Heart left ventricle (tissue), 16 donors: Measurements from ENCODE around the gene PRSS16. TPM values are rescaled to one million over a fixed set of nuclear protein-coding genes. Genes with fewer than 3 reads are reported as not detected.

Source experiments
- ATAC-seq, 4 donors: fragments of 200-7000 bp; cut with Tn5 transposase; one replicate each; pipeline ENCODE4 v1.9.1; 2020 to 2022; ENCODE audit warnings: moderate library complexity in 4 of 4, mild to moderate bottlenecking in 3 of 4, moderate number of reproducible peaks in 1 of 4
- DNase-seq, 5 donors: peaks; one replicate each; pipeline ENCODE4 v3.0.0-alpha.2; 2020
- H3K27ac ChIP-seq, 12 donors: fragments of 200-600 bp; sonication (generic) in 4 of 12; one replicate each; pipeline versions ENCODE4 v1.5.0 to v1.8.0; 2016 to 2022; ENCODE audit warnings: mild to moderate bottlenecking in 2 of 12
- H3K27me3 ChIP-seq, 9 donors: fragments of 200-600 bp; sonication (generic) in 2 of 9; one replicate each; pipeline versions ENCODE4 v1.5.1 to v1.8.0; 2016 to 2022; ENCODE audit warnings: mild to moderate bottlenecking in 3 of 9
- H3K36me3 ChIP-seq, 9 donors: fragments of 200-600 bp; sonication (generic) in 2 of 9; one replicate each; pipeline versions ENCODE4 v1.5.0 to v1.8.0; 2018 to 2022; ENCODE audit warnings: mild to moderate bottlenecking in 2 of 9
- H3K4me1 ChIP-seq, 12 donors: fragments of 200-600 bp; sonication (generic) in 4 of 12; one replicate each; pipeline versions ENCODE4 v1.5.0 to v1.8.0; 2016 to 2022; ENCODE audit warnings: mild to moderate bottlenecking in 3 of 12
- H3K4me3 ChIP-seq, 12 donors: fragments of 200-600 bp; sonication (generic) in 4 of 12; one replicate each; pipeline versions ENCODE4 v1.5.0 to v1.8.0; 2017 to 2022; ENCODE audit warnings: mild to moderate bottlenecking in 9 of 12, moderate library complexity in 4 of 12
- H3K9me3 ChIP-seq, 12 donors: fragments of 200-600 bp; sonication (generic) in 4 of 12; one replicate each; pipeline versions ENCODE4 v1.5.0 to v1.8.0; 2016 to 2022; ENCODE audit warnings: mild to moderate bottlenecking in 1 of 12
- CTCF ChIP-seq, 12 donors: fragments of 200-600 bp; sonication (generic) in 4 of 12; IDR thresholded peaks; one replicate each; pipeline versions ENCODE4 v1.5.0 to v1.8.0; 2018 to 2022; ENCODE audit warnings: antibody characterized with exemption in 12 of 12, mild to moderate bottlenecking in 5 of 12
- POLR2A ChIP-seq, 2 donors: fragments of 450-650 bp; IDR thresholded peaks; one replicate each; pipeline ENCODE4 v1.6.1; 2017; ENCODE audit warnings: antibody characterized with exemption in 2 of 2, mild to moderate bottlenecking in 2 of 2, moderate library complexity in 2 of 2
- WGBS, 4 donors: extraction: QIAGEN DNeasy Blood & Tissue Kit in 2 of 4; methylation state at CpG; one replicate each; pipeline versions ENCODE4 v1.1.5 to v1.1.7; 2013 to 2018; 5-methylcytosine and 5-hydroxymethylcytosine counted together
- intact Hi-C, 10 donors: fragments of 100-400 bp; cut with DNase I; formaldehyde crosslinking; loops; one replicate each; pipeline versions ENCODE4 v1.11.1 to v1.14.2; 2022
- polyA plus RNA-seq, 2 donors: library from polyadenylated mRNA; stranded (reverse); fragments of 200-250 nt; gene quantifications; one replicate each; pipeline ENCODE4 v1.2.3, GENCODE V29; 2013
- total RNA-seq, 9 donors: library from RNA; depleted of rRNA in 2 of 9; stranded (reverse); fragments of >200 nt in 2 of 9; fragmentation: NEBNext Ultra II Directional in 3 of 9; extraction: Animal tissue kit (Norgen Biotek cat#: 25700) in 3 of 9; gene quantifications; one replicate each; pipeline versions ENCODE4 v1.1.0 to v1.2.4, GENCODE V29; 2016 to 2023
- donor health status: ischemic (EF 13 %, LVEDD 7.1; RV severe dilation, severe dysfunction).
- donor health status: healthy with polysubstance abuse.
- donor health status: DM: no; HTN: yes; CAD: no.
- donor health status: DM: no; HTN: no; CAD: no.
- donor health status: ischemic (EF 25% LVEDD 6.9; RV normal size, moderate dysfunction).
- donor health status: ischemic (EF 25% LVEDD 5.7; RV mildly dilated, moderate dysfunction).
- donor health status: healthy.
- donor health status: DM: yes; HTN: yes; CAD: no.
- donor health status: ischemic (EF 35%, LVEDD 5.7; RV mildly dilated, moderate dysfunction).
- donor health status: nonischemic (EF 11% LVEDD 7.7; RV severe dilation, severe dysfunction).
- donor health status: DM: yes; HTN: yes; CAD: no.
- donor health status: PGD.
- donor health status: ischemic (EF 29% LVEDD 5.4; RV normal size, mild dysfunction).
- donor health status: nonischemic (EF 23%, LVEDD 6.1; RV moderate dilation, normal function).

Gene PRSS16
- total and polyA plus RNA-seq, 11 donors, result 0.11 to 1.5 TPM; not detected in 9

GRCh38 chr6:27293436-27294098, 46.1 kb downstream of the PRSS16 start:
- Histone ChIP-seq H3K4me1 (peaks cover 0 to 4% (median 0%) of the 10 kb centered on the region in 12 donors), H3K27ac (no peak overlapping the region), H3K9me3 (peaks cover 0 to 28% (median 0%) of the 10 kb centered on the region in 12 donors), H3K36me3 (no peaks in the 10 kb centered on the region), H3K4me3 (no peak overlapping the region), H3K27me3 (peaks cover 55 to 100% (median 99%) of the 10 kb centered on the region in 9 donors)
- no peak for TF ChIP-seq POLR2A (IDR thresholded peaks at IDR 0.05)
- TF ChIP-seq CTCF (IDR thresholded peaks at IDR 0.05), result no peak
- DNase-seq, result no peak
- ATAC-seq, result no peak
- intact Hi-C loops, result no loop called here
- 14 to 26% (median 18%) methylated on average over 28 of the region's 28 CpGs for WGBS, 4 donors

- Histone ChIP-seq H3K9me3 (peaks cover 0 to 28% (median 0%) of the 10 kb centered on the region in 12 donors), H3K27ac (no peak overlapping the region), H3K36me3 (no peaks in the 10 kb centered on the region), H3K4me3 (no peak overlapping the region), H3K27me3 (peaks cover 48 to 100% (median 96%) of the 10 kb centered on the region in 9 donors), H3K4me1 (peaks cover 0 to 4% (median 0%) of the 10 kb centered on the region in 12 donors)
- TF ChIP-seq POLR2A (IDR thresholded peaks at IDR 0.05), result no peak
- no peak for TF ChIP-seq CTCF (IDR thresholded peaks at IDR 0.05)
- no peak for ATAC-seq
- DNase-seq, result no peak
- intact Hi-C loops, result no loop called here
- WGBS, 4 donors, result 18 to 31% (median 22%) methylated on average over 5 of the region's 5 CpGs
Measured at GRCh38 chr6:27294409-27294808, 46.9 kb downstream of the PRSS16 start.

- Histone ChIP-seq H3K4me3 (no peak overlapping the region), H3K27me3 (peaks cover 39 to 100% (median 90%) of the 10 kb centered on the region in 9 donors), H3K9me3 (peaks cover 0 to 28% (median 0%) of the 10 kb centered on the region in 12 donors), H3K27ac (no peak overlapping the region), H3K36me3 (no peaks in the 10 kb centered on the region), H3K4me1 (peaks cover 0 to 4% (median 0%) of the 10 kb centered on the region in 12 donors)
- intact Hi-C loops, result no loop called here
- ATAC-seq, result no peak
- TF ChIP-seq CTCF (IDR thresholded peaks at IDR 0.05), result no peak
- no peak for TF ChIP-seq POLR2A (IDR thresholded peaks at IDR 0.05)
- no peak for DNase-seq
- 3 to 5% (median 4%) methylated on average over 20 of the region's 20 CpGs for WGBS, 4 donors
Measured at GRCh38 chr6:27295301-27296079, 48.0 kb downstream of the PRSS16 start.

- peaks cover 0 to 4% (median 0%) of the 10 kb centered on the region in 12 donors for H3K4me1 ChIP-seq
- no peaks in the 10 kb centered on the region for H3K36me3 ChIP-seq
- no peak overlapping the region for H3K4me3 ChIP-seq
- DNase-seq, result no peak
- intact Hi-C loops, result no loop called here
- no peak overlapping the region for H3K27ac ChIP-seq
- peaks cover 33 to 100% (median 90%) of the 10 kb centered on the region in 9 donors for H3K27me3 ChIP-seq
- H3K9me3 ChIP-seq, result peaks cover 0 to 24% (median 0%) of the 10 kb centered on the region in 12 donors
- 2 to 3% (median 2%) methylated on average over 27 of the region's 27 CpGs for WGBS, 4 donors
- TF ChIP-seq POLR2A (IDR thresholded peaks at IDR 0.05) (no peak), CTCF (IDR thresholded peaks at IDR 0.05) (no peak)
- ATAC-seq, result no peak
Measured at GRCh38 chr6:27296106-27296783, 48.7 kb downstream of the PRSS16 start.
